GM12875 (cell line): ENCODE measurements around the gene RBMS2.

Source experiments
- H3K4me3 ChIP-seq: one replicate; pipeline ENCODE4 v1.5.1; 2011; ENCODE audit warnings: low read depth, low read length, control low read depth
- TF ChIP-seq, protein P1 (sequence below): IDR thresholded peaks from 2 replicates; pipeline ENCODE4 v1.5.1; 2011; ENCODE audit warnings: low read depth, mild to moderate bottlenecking, control low read depth, inconsistent platforms, low read length, moderate library complexity, borderline replicate concordance; ENCODE audit not compliant: insufficient read depth

RBMS2 gene, protein sequence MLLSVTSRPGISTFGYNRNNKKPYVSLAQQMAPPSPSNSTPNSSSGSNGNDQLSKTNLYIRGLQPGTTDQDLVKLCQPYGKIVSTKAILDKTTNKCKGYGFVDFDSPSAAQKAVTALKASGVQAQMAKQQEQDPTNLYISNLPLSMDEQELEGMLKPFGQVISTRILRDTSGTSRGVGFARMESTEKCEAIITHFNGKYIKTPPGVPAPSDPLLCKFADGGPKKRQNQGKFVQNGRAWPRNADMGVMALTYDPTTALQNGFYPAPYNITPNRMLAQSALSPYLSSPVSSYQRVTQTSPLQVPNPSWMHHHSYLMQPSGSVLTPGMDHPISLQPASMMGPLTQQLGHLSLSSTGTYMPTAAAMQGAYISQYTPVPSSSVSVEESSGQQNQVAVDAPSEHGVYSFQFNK

DNA sequence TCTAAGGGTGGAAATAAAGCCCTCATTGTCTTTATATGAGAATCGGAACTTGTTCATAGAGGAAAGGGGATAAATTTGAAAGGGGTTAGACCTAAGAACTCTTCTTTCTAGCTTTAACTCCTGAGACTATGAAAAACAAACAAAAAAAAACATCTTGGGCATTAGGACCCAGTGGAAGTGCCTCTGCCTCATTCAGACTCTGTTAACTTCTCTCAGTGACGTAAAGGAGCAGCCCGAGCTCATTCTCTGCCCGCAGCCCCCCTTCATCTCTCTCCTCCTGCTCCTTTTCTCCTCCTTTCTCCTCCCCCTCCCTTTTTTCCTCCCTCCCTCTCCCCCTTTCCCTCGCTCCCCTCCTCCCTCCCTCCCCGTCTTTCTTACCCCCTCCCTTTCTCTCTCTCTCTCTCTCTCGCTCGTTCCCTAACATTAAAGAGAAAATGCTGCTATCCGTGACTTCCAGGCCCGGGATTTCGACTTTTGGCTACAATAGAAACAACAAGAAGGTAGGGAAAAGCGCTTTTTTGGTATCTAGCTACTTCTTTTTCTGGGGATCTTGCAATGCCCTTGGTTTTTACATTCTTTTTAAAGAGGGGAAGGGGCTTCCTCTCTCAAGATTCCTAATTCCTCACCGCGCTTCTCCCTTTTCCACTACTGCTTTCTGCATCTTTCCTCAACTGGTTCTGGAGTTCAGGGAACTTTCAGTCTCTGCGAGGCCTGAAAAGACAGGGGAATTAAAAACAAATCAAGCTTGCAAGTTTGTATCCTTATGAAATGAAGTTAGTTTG lies at the start of gene RBMS2:
Gene RBMS2 (plus strand): TSS at position 231 of the 782 bp plus-strand sequence. CDS start 204 bp downstream, at position 435.
- TF ChIP-seq, protein P1, sequence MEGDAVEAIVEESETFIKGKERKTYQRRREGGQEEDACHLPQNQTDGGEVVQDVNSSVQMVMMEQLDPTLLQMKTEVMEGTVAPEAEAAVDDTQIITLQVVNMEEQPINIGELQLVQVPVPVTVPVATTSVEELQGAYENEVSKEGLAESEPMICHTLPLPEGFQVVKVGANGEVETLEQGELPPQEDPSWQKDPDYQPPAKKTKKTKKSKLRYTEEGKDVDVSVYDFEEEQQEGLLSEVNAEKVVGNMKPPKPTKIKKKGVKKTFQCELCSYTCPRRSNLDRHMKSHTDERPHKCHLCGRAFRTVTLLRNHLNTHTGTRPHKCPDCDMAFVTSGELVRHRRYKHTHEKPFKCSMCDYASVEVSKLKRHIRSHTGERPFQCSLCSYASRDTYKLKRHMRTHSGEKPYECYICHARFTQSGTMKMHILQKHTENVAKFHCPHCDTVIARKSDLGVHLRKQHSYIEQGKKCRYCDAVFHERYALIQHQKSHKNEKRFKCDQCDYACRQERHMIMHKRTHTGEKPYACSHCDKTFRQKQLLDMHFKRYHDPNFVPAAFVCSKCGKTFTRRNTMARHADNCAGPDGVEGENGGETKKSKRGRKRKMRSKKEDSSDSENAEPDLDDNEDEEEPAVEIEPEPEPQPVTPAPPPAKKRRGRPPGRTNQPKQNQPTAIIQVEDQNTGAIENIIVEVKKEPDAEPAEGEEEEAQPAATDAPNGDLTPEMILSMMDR = no peak
- peak within 1 kb of the TSS; percentile 48 for H3K4me3 ChIP-seq

DNA sequence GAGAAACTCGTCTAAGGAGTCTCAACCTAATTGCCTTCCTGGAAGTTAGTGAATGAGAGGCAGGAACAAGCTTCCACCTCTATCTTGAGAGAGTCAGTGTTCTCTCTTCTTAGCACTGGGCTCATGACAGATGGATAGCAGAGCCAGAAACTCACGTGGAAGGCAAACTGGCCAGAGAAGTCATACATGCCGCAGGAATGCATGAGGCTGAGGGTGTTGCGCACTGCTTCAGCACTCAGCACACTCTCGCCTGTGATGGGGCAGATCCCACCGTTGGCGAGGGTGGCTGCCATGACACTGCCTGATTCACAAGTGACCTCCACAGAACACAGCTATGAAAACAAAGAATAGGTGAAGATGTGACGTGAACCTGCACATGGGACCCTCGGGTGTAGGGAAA lies 47.2 kb upstream of the RBMS2 start:
- TF ChIP-seq, protein P1 = no peak
- H3K4me3 ChIP-seq = no peak overlapping the region

DNA sequence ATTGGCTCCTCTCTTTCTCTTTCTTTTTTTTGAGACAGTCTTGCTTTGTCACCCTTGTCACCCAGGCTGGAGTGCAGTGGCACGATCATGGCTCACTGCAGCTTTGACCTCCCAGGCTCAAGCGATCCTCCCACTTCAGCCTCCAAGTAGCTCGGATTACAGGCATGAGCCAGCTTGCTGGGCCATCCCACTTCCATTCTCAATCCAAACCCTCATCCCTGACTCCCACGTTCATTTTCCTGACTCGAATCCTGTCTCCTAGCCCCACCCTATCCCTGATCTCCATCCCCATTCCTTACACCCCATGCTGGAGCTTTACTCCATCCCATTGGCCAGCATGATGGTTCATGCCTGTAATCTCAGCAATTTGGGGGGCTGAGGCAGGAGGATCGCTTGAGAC lies 45.5 kb upstream of the RBMS2 start:
- H3K4me3 ChIP-seq = no peak overlapping the region
- TF ChIP-seq, protein P1 = no peak

DNA sequence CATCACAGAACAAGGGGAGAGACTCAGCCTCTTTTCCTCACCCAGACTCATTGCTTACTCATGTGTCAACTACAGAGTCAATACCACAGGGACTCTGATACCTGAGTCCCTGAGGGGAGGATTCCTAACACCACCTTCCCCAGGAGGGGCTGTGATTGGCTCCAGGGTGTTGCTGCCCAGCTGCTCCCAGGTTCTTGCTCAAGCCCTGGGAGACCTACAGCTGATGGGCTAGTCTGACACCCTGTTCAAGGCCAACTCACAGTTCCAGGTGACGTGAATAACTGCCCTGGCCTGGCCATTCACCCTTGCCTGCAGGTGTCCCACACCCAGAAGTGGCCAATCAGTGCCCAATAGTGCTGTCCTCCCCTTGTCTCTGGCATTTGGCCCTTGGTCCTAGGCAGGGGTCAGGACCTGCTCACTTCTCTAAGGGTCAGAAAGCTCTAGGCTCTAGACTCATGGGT lies 44.6 kb upstream of the RBMS2 start:
- H3K4me3 ChIP-seq = no peak overlapping the region
- TF ChIP-seq, protein P1 = no peak

DNA sequence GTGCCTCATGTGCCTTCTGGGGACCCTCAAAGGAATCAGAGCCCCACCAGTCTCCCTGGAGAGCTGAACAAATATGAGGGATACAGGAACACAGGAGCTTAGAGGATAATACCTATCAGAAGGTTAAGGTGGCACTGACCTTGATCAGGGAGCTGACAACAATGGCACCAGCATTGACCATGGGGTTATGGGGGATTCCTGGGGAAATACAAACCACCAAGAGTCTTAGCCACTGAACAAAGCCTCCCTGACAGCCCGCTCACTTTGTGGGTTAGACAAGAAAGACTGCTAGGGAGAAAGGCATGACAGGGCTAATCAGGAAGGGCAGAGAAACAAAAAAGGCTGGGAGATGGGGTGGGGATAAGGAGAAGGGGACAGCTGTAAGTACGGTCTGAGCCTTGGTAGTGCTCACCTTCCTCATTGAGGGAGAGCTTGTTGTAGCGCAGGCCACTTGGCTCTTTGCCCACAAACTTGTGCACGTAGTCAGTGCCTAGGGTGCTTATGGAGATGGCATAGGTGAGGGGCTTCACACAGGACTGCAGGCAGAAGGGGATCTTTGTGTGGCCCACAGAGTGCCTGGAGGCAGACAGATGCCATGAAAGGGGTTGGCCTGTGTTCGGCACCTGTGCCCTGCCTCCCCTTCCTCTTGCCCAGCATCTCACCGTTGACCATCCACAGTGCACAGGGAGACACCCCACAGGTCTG lies 43.9 kb upstream of the RBMS2 start:
- TF ChIP-seq, protein P1 = no peak

DNA sequence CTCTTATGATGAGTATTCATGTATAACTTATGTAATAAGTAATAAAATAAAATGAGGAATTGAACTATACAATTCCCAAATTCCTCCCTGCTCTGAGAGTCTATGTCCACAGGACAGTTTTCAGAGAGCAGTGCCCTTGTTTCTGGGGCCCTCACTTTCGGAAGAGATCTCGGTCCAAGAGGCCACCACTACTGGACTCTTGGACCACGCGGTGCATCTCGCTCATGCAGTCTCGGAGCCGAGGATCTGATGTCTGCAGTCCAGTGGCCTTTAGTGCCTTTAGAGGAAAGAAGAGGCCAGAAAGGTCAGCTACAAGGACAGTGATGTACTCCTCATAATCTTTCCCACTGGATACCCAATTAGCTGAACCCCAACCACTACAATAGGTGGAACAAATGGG lies 42.0 kb upstream of the RBMS2 start:
- TF ChIP-seq, protein P1 = no peak
- no peak overlapping the region for H3K4me3 ChIP-seq

More for the DNA sequence above, 43.9 kb upstream of the RBMS2 start:
- no peak overlapping the region for H3K4me3 ChIP-seq
